HepG2 (cell line): Measurements from ENCODE around the gene SLC25A22. TPM values are rescaled to one million over a fixed set of nuclear protein-coding genes. Genes with fewer than 3 reads are reported as not detected.

Source experiments
- ATAC-seq: fragments of 200-7000 bp; cut with Tn5 transposase; 3 replicates; pipeline ENCODE4 v1.9.1; 2020; ENCODE audit warnings: mild to moderate bottlenecking, moderate library complexity
- BruUV-seq: library from RNA; stranded (reverse); fragments of 400-500 nt; replicated peaks from 2 replicates; lab custom pipeline; 2021; lab: Mats Ljungman, UMichigan
- CTCF ChIA-PET: fragments of 300-600 bp; formaldehyde crosslinking; extraction: SDS; loops from one replicate; lab custom pipeline; 2021; ENCODE audit warnings: low total read pairs, inconsistent platforms, low intra/inter-chr PET ratio; lab: Yijun Ruan, JAX
- POLR2A ChIA-PET: fragments of 350-600 bp; sonication (Branson Sonifier 250); formaldehyde crosslinking; loops from one replicate; lab custom pipeline; 2020; ENCODE audit warnings: antibody characterized with exemption, inconsistent platforms; lab: Yijun Ruan, JAX
- DNase-seq: peaks from one replicate; pipeline ENCODE4 v3.0.0-alpha.2; 2015; ENCODE audit warnings: low spot score
- FAIRE-seq: peaks from 3 replicates; lab custom pipeline; 2011; peaks lifted over from hg19 to GRCh38; lab: Jason Lieb, UNC
- H2AFZ ChIP-seq: one replicate; pipeline ENCODE4 v1.6.1; 2011; ENCODE audit warnings: low read length, inconsistent platforms
- H3K27ac ChIP-seq: fragments of 300-600 bp; 3 replicates; pipeline ENCODE4 v1.8.0; 2011; ENCODE audit warnings: mixed run types, mild to moderate bottlenecking, mixed read lengths, low read length, inconsistent platforms; ENCODE audit not compliant: insufficient read depth; ENCODE audit errors: extremely low read length
- H3K27me3 ChIP-seq, 2 experiments: fragments of 200-600 bp in 1 of 2; 2 replicates in 1 of 2; 3 replicates in 1 of 2; pipeline versions ENCODE4 v1.6.0 to v1.8.0; 2011; ENCODE audit warnings: low read length in 2 of 2, mild to moderate bottlenecking in 2 of 2, moderate library complexity in 2 of 2, inconsistent platforms in 1 of 2; ENCODE audit not compliant: insufficient read depth in 2 of 2, control insufficient read depth in 1 of 2
- H3K36me3 ChIP-seq, 2 experiments: fragments of 200-600 bp in 1 of 2; replicated peaks in 1 of 2; 2 replicates in 1 of 2; 3 replicates in 1 of 2; pipeline versions ENCODE4 v1.5.1 to v1.8.0; 2011; ENCODE audit warnings: low read length in 2 of 2, inconsistent platforms in 1 of 2; ENCODE audit not compliant: insufficient read depth in 2 of 2, control insufficient read depth in 1 of 2
- H3K4me1 ChIP-seq: 2 replicates; pipeline ENCODE4 v1.5.1; 2012; ENCODE audit warnings: low read length, inconsistent platforms; ENCODE audit not compliant: insufficient read depth
- H3K4me2 ChIP-seq: 2 replicates; pipeline ENCODE4 v1.6.0; 2011; ENCODE audit warnings: low read depth, low read length, inconsistent platforms
- H3K4me3 ChIP-seq, 3 experiments: fragments of 200-600 bp in 1 of 3; sonication (generic), shearing (Covaris generic) in 1 of 3; replicated peaks in 1 of 3; 2 replicates each; pipeline ENCODE4 v1.5.1; 2011 to 2016; ENCODE audit warnings: low read length in 3 of 3, inconsistent platforms in 2 of 3, low read depth in 2 of 3, mild to moderate bottlenecking in 2 of 3, control low read depth in 1 of 3, mixed read lengths in 1 of 3; ENCODE audit not compliant: insufficient read depth in 1 of 3
- H3K79me2 ChIP-seq: one replicate; pipeline ENCODE4 v1.6.1; 2011; ENCODE audit warnings: low read length, inconsistent platforms; ENCODE audit not compliant: insufficient read depth
- H3K9ac ChIP-seq: 2 replicates; pipeline ENCODE4 v1.6.0; 2011; ENCODE audit warnings: mild to moderate bottlenecking, low read depth, low read length, inconsistent platforms; ENCODE audit not compliant: insufficient read depth
- H3K9me3 ChIP-seq: 2 replicates; pipeline ENCODE4 v1.5.1; 2012; ENCODE audit warnings: mild to moderate bottlenecking, low read length
- H4K20me1 ChIP-seq: 2 replicates; pipeline ENCODE4 v1.6.0; 2011; ENCODE audit warnings: inconsistent platforms, mild to moderate bottlenecking, low read length, moderate library complexity; ENCODE audit not compliant: insufficient read depth
- ARID2 ChIP-seq: sonication (generic); formaldehyde crosslinking; IDR thresholded peaks from 2 replicates; pipeline ENCODE4 v1.8.1; 2022; ENCODE audit warnings: mild to moderate bottlenecking, missing genetic modification reagents, borderline replicate concordance
- FOXC1 ChIP-seq: sonication (generic); formaldehyde crosslinking; IDR thresholded peaks from 2 replicates; pipeline ENCODE4 v1.8.0; 2022; ENCODE audit warnings: mild to moderate bottlenecking, missing genetic modification reagents, borderline replicate concordance
- GLMP ChIP-seq: sonication (generic); formaldehyde crosslinking; IDR thresholded peaks from 2 replicates; pipeline ENCODE4 v1.9.0; 2021; ENCODE audit warnings: missing genetic modification reagents, mild to moderate bottlenecking, borderline replicate concordance
- KDM3A ChIP-seq: IDR thresholded peaks from 2 replicates; pipeline ENCODE4 v1.6.1; 2018; ENCODE audit warnings: low read depth, missing compliant biosample characterization
- MLLT10 ChIP-seq: sonication (generic); formaldehyde crosslinking; IDR thresholded peaks from 2 replicates; pipeline ENCODE4 v1.4.0; 2020; ENCODE audit warnings: missing genetic modification reagents
- NRL ChIP-seq: sonication (generic); formaldehyde crosslinking; IDR thresholded peaks from 2 replicates; pipeline ENCODE4 v1.5.0; 2020; ENCODE audit warnings: missing genetic modification reagents, mild to moderate bottlenecking, moderate library complexity, borderline replicate concordance
- RXRA ChIP-seq: sonication (generic); formaldehyde crosslinking; IDR thresholded peaks from 2 replicates; pipeline ENCODE4 v1.5.1; 2020; ENCODE audit warnings: missing genetic modification reagents
- SNAI1 ChIP-seq: sonication (generic); formaldehyde crosslinking; IDR thresholded peaks from 2 replicates; pipeline ENCODE4 v1.5.0; 2020; ENCODE audit warnings: mild to moderate bottlenecking, missing genetic modification reagents, borderline replicate concordance
- TARDBP ChIP-seq: sonication (generic); formaldehyde crosslinking; IDR thresholded peaks from 2 replicates; pipeline ENCODE4 v1.8.0; 2022; ENCODE audit warnings: mild to moderate bottlenecking, missing genetic modification reagents
- ZBTB39 ChIP-seq: sonication (generic); formaldehyde crosslinking; IDR thresholded peaks from 2 replicates; pipeline ENCODE4 v1.5.0; 2020; ENCODE audit warnings: missing genetic modification reagents
- ZKSCAN1 ChIP-seq: fragments of 150-350 bp; IDR thresholded peaks from 2 replicates; pipeline ENCODE4 v1.6.1; 2014; ENCODE audit warnings: low read length
- ZKSCAN5 ChIP-seq: sonication (generic); formaldehyde crosslinking; IDR thresholded peaks from 2 replicates; pipeline ENCODE4 v1.5.1; 2020; ENCODE audit warnings: mild to moderate bottlenecking, missing genetic modification reagents
- ZNF317 ChIP-seq: sonication (generic); formaldehyde crosslinking; IDR thresholded peaks from 2 replicates; pipeline ENCODE4 v1.5.0; 2020; ENCODE audit warnings: mild to moderate bottlenecking, missing genetic modification reagents
- ZNF34 ChIP-seq: sonication (generic); formaldehyde crosslinking; IDR thresholded peaks from 2 replicates; pipeline ENCODE4 v1.4.0; 2020; ENCODE audit warnings: mild to moderate bottlenecking, missing genetic modification reagents, borderline replicate concordance
- ZNF710 ChIP-seq: sonication (generic); formaldehyde crosslinking; IDR thresholded peaks from 2 replicates; pipeline ENCODE4 v1.5.0; 2020; ENCODE audit warnings: mild to moderate bottlenecking, missing genetic modification reagents, borderline replicate concordance
- ZNF772 ChIP-seq: sonication (generic); formaldehyde crosslinking; IDR thresholded peaks from 2 replicates; pipeline ENCODE4 v1.5.0; 2020; ENCODE audit warnings: mild to moderate bottlenecking, missing genetic modification reagents
- ZNF782 ChIP-seq: sonication (generic); formaldehyde crosslinking; IDR thresholded peaks from 2 replicates; pipeline ENCODE4 v1.4.0; 2020; ENCODE audit warnings: missing genetic modification reagents, mild to moderate bottlenecking, borderline replicate concordance
- ZSCAN5A ChIP-seq: sonication (generic); formaldehyde crosslinking; IDR thresholded peaks from 2 replicates; pipeline ENCODE4 v1.8.0; 2022; ENCODE audit warnings: mild to moderate bottlenecking, missing genetic modification reagents, borderline replicate concordance
- WGBS: methylation state at CpG from one replicate; pipeline ENCODE4 v1.1.6; 2017; ENCODE audit warnings: low lambda C conversion rate; 5-methylcytosine and 5-hydroxymethylcytosine counted together
- in situ Hi-C: cut with HindIII; loops from 2 replicates; pipeline ENCODE4 v1.10.0; 2017; ENCODE audit warnings: low pct_unique_long_range_greater_than_20kb; ENCODE audit not compliant: extremely low pct_ligation_motif_present
- intact Hi-C: fragments of 100-400 bp; cut with micrococcal nuclease; formaldehyde crosslinking; loops from one replicate; pipeline ENCODE4 v1.10.0; 2022; ENCODE audit not compliant: unreplicated experiment
- polyA plus RNA-seq, 8 experiments: library from polyadenylated mRNA; depleted of rRNA in 3 of 8; stranded (reverse) in 7 of 8; unstranded in 1 of 8; fragments of >200 nt; fragmentation: Illumina TruSeq in 4 of 8; extraction: Trizol in 4 of 8; gene quantifications; 2 replicates each; pipeline versions ENCODE4 v1.2.1 to v1.2.3, GENCODE V29; 2011 to 2016; ENCODE audit warnings: low read depth in 4 of 8, missing spikeins in 1 of 8, mixed read lengths in 1 of 8; ENCODE audit not compliant: insufficient read depth in 1 of 8
- total RNA-seq, 5 experiments: library from RNA; depleted of rRNA; stranded (reverse); fragments of >200 nt; fragmentation: Illumina TruSeq; extraction: Trizol; gene quantifications; 2 replicates each; pipeline ENCODE4 v1.2.3, GENCODE V29; 2016; ENCODE audit warnings: low read depth in 1 of 5

SLC25A22 gene
- total and polyA plus RNA-seq, 2 of the 13 experiments (the other 11 are each of a cell fraction or from before 2014, with no cell fraction given) = 12.4 to 19.2 TPM

GRCh38 chr11:804599-804964 is 6.5 kb upstream of the SLC25A22 start:
- CTCF ChIA-PET = no interaction called here
- Histone ChIP-seq H3K4me3 (peak overlapping the region; percentile 60 to 82 (median 80)), H2AFZ (no peak overlapping the region), H3K27ac (peak overlapping the region; percentile 19), H3K4me1 (peaks cover 36% of the 10 kb centered on the region), H4K20me1 (no peaks in the 10 kb centered on the region), H3K9ac (peak overlapping the region; percentile 79), H3K36me3 (peaks cover 7 to 8% of the 10 kb centered on the region in 2 experiments; a peak in 3 of 5 replicates), H3K79me2 (peaks cover 25% of the 10 kb centered on the region), H3K9me3 (no peaks in the 10 kb centered on the region), H3K27me3 (no peaks in the 10 kb centered on the region; a peak in 1 of 5 replicates), H3K4me2 (peak overlapping the region; percentile 94)
- 3% methylated on average over 6 of the region's 18 CpGs for WGBS
- intact Hi-C loops = no loop called here
- POLR2A ChIA-PET = interaction anchor here (1.5 to 4.6 kb wide), 5 partner anchors 8 to 34 kb away, joined by 6 to 56 read pairs (median 7); partner anchors contain the start of gene PNPLA2
- no peak for DNase-seq
- FAIRE-seq = no peak
- no TSS peak for BruUV-seq
- in situ Hi-C loops = no loop called here
- ATAC-seq = no peak; the same call in 1 of the 3 replicates
- no peak for TF ChIP-seq ZNF34 (CRISPR knock-in tag)
- no peak for TF ChIP-seq FOXC1 (CRISPR knock-in tag)
- 0 out of 2 replicates have a peak, but pooled peaks have one; percentile 5 for TF ChIP-seq ZNF710 (CRISPR knock-in tag)
- TF ChIP-seq KDM3A (CRISPR knock-in tag) = peak; percentile 9; the same call in 1 of the 2 replicates
- TF ChIP-seq MLLT10 (CRISPR knock-in tag) = no peak
- no peak for TF ChIP-seq ARID2 (CRISPR knock-in tag)
- 0 out of 2 replicates have a peak, but pooled peaks have one; percentile 2 for TF ChIP-seq ZSCAN5A (CRISPR knock-in tag)
- TF ChIP-seq NRL (CRISPR knock-in tag) = peak; percentile 45; the same call in 1 of the 2 replicates
- TF ChIP-seq ZNF772 (CRISPR knock-in tag) = 0 out of 2 replicates have a peak, but pooled peaks have one; percentile 1
- 0 out of 2 replicates have a peak, but pooled peaks have one; percentile 50 for TF ChIP-seq ZBTB39
- 0 out of 2 replicates have a peak, but pooled peaks have one; percentile 5 for TF ChIP-seq TARDBP (CRISPR knock-in tag)
- TF ChIP-seq ZKSCAN1 = no peak
- no peak for TF ChIP-seq ZKSCAN5
- no peak for TF ChIP-seq RXRA
- 0 out of 2 replicates have a peak, but pooled peaks have one; percentile 34 for TF ChIP-seq ZNF317 (CRISPR knock-in tag)
- TF ChIP-seq GLMP = no peak
- no peak for TF ChIP-seq ZNF782 (CRISPR knock-in tag)
- no peak for TF ChIP-seq SNAI1 (CRISPR knock-in tag)
